AG04449 (cell line): ENCODE data around the gene CC2D2B.

Source experiments
- CTCF ChIA-PET: fragments of 350-600 bp; formaldehyde crosslinking; extraction: SDS; loops from one replicate; lab custom pipeline; 2021; ENCODE audit warnings: antibody characterized with exemption; lab: Yijun Ruan, JAX
- POLR2A ChIA-PET: fragments of 400-600, 350-600 bp; formaldehyde crosslinking; extraction: SDS; loops from one replicate; lab custom pipeline; 2020; ENCODE audit warnings: antibody characterized with exemption, inconsistent platforms; lab: Yijun Ruan, JAX
- DNase-seq: peaks from one replicate; pipeline ENCODE4 v3.0.0-alpha.2; 2010; ENCODE audit warnings: low read depth, low spot score
- H3K4me3 ChIP-seq: 2 replicates; pipeline ENCODE4 v1.5.1; 2011; ENCODE audit warnings: low read depth, mild to moderate bottlenecking, control low read depth, low read length
- CTCF ChIP-seq: IDR thresholded peaks from one replicate; pipeline ENCODE4 v1.5.1; 2011; ENCODE audit warnings: mild to moderate bottlenecking, moderate library complexity, low read length, control low read depth, inconsistent platforms; ENCODE audit not compliant: insufficient read depth; ENCODE audit errors: missing control alignments

The CC2D2B gene

GRCh38 chr10:95935429-95935828, 27.7 kb downstream of the CC2D2B start:
- POLR2A ChIA-PET, result no interaction called here
- no peak for DNase-seq
- CTCF ChIA-PET, result no interaction called here
- no peak for TF ChIP-seq CTCF
- H3K4me3 ChIP-seq, result no peak overlapping the region

GRCh38 chr10:95941115-95941514, 33.3 kb downstream of the CC2D2B start:
- ChIA-PET POLR2A (no interaction called here), CTCF (no interaction called here)
- no peak for TF ChIP-seq CTCF
- DNase-seq, result no peak
- H3K4me3 ChIP-seq, result no peak overlapping the region

GRCh38 chr10:95963202-95963990, 55.6 kb downstream of the CC2D2B start:
- H3K4me3 ChIP-seq, result no peak overlapping the region
- no peak for TF ChIP-seq CTCF
- CTCF ChIA-PET, result interaction anchor here (0.9 kb wide), 1 partner anchor 25 kb away, joined by 3 read pairs; no protein-coding TSS in a partner anchor
- POLR2A ChIA-PET, result no interaction called here
- no peak for DNase-seq

- no peak for DNase-seq
- POLR2A ChIA-PET, result interaction anchor here (0.5 kb wide), 1 partner anchor 284 kb away, joined by 4 read pairs; no protein-coding TSS in a partner anchor
- no peak overlapping the region for H3K4me3 ChIP-seq
- no peak for TF ChIP-seq CTCF
- CTCF ChIA-PET, result no interaction called here
Measured at GRCh38 chr10:95963991-95964389, 56.2 kb downstream of the CC2D2B start.

GRCh38 chr10:95964756-95965155, 57.0 kb downstream of the CC2D2B start:
- POLR2A ChIA-PET, result interaction anchor here (0.5 kb wide), 1 partner anchor 284 kb away, joined by 4 read pairs; no protein-coding TSS in a partner anchor

More at GRCh38 chr10:95964756-95965155, 57.0 kb downstream of the CC2D2B start:
- no peak overlapping the region for H3K4me3 ChIP-seq
- TF ChIP-seq CTCF, result no peak
- DNase-seq, result no peak
- CTCF ChIA-PET, result no interaction called here
